SK-N-SH (cell line): ENCODE results near the gene SCAPER. TPM values are rescaled to one million over a fixed set of nuclear protein-coding genes. Genes with fewer than 3 reads are reported as not detected.

Experiments
- CTCF ChIA-PET: fragments of 300-600, 350-600 bp; formaldehyde crosslinking; extraction: SDS; loops from one replicate; lab custom pipeline; 2021; lab: Yijun Ruan, JAX
- POLR2A ChIA-PET: fragments of 350-600 bp; sonication (Branson Sonifier 250); formaldehyde crosslinking; extraction: SDS; loops from one replicate; lab custom pipeline; 2020; ENCODE audit warnings: antibody characterized with exemption, inconsistent platforms; lab: Yijun Ruan, JAX
- DNase-seq: peaks from one replicate; pipeline ENCODE4 v3.0.0; 2012
- H2AFZ ChIP-seq: fragments of 200-600 bp; sonication (generic); 2 replicates; pipeline ENCODE4 v1.8.1; 2016; ENCODE audit warnings: antibody characterized with exemption, mild to moderate bottlenecking, low read depth
- H3F3A ChIP-seq: fragments of 200-600 bp; sonication (generic); replicated peaks from 2 replicates; pipeline ENCODE3; 2016; ENCODE audit warnings: antibody characterized with exemption, mild to moderate bottlenecking; ENCODE audit not compliant: insufficient read depth
- H3K27ac ChIP-seq, 2 experiments: fragments of 200-500 bp in 1 of 2; fragments of 200-600 bp in 1 of 2; sonication (Bioruptor generic) in 1 of 2; sonication (generic), shearing (Covaris generic) in 1 of 2; 2 replicates each; pipeline versions ENCODE4 v1.5.1 to v1.6.1; 2014 to 2016; ENCODE audit warnings: low read depth in 2 of 2, inconsistent platforms in 1 of 2, low read length in 1 of 2, mild to moderate bottlenecking in 1 of 2, mixed read lengths in 1 of 2
- H3K27me3 ChIP-seq: fragments of 200-600 bp; sonication (generic), shearing (Covaris generic); 2 replicates; pipeline ENCODE4 v1.6.1; 2016; ENCODE audit warnings: mixed run types; ENCODE audit not compliant: insufficient read depth
- H3K36me3 ChIP-seq, 2 experiments: fragments of 200-500 bp in 1 of 2; fragments of 200-600 bp in 1 of 2; sonication (Bioruptor generic) in 1 of 2; sonication (generic) in 1 of 2; replicated peaks in 1 of 2; 2 replicates each; pipeline versions ENCODE3 to v1.5.1; 2014 to 2016; ENCODE audit warnings: low read length in 1 of 2, mild to moderate bottlenecking in 1 of 2; ENCODE audit not compliant: insufficient read depth in 2 of 2, control insufficient read depth in 1 of 2
- H3K4me1 ChIP-seq, 2 experiments: fragments of 200-500 bp in 1 of 2; fragments of 200-600 bp in 1 of 2; sonication (Bioruptor generic) in 1 of 2; sonication (generic), shearing (Covaris generic) in 1 of 2; 2 replicates each; pipeline versions ENCODE4 v1.5.1 to v1.6.1; 2014 to 2016; ENCODE audit warnings: low read depth in 1 of 2, low read length in 1 of 2, mixed run types in 1 of 2; ENCODE audit not compliant: insufficient read depth in 2 of 2, control insufficient read depth in 1 of 2
- H3K4me2 ChIP-seq: fragments of 200-600 bp; sonication (generic), shearing (Covaris generic); 2 replicates; pipeline ENCODE4 v1.6.1; 2017; ENCODE audit warnings: mixed run types
- H3K4me3 ChIP-seq, 2 experiments: fragments of 200-500 bp in 1 of 2; fragments of 200-600 bp in 1 of 2; sonication (Bioruptor generic) in 1 of 2; sonication (generic), shearing (Covaris generic) in 1 of 2; 2 replicates each; pipeline versions ENCODE4 v1.5.1 to v1.8.1; 2014 to 2016; ENCODE audit warnings: low read depth in 2 of 2, inconsistent platforms in 1 of 2, low read length in 1 of 2, mild to moderate bottlenecking in 1 of 2, mixed read lengths in 1 of 2, moderate library complexity in 1 of 2
- H3K79me2 ChIP-seq: fragments of 200-600 bp; sonication (generic); 2 replicates; pipeline ENCODE4 v1.8.1; 2017; ENCODE audit warnings: mild to moderate bottlenecking; ENCODE audit not compliant: insufficient read depth
- H3K9ac ChIP-seq: fragments of 200-600 bp; sonication (generic); 2 replicates; pipeline ENCODE4 v1.6.1; 2017; ENCODE audit warnings: mixed run types
- H3K9me2 ChIP-seq: fragments of 200-600 bp; sonication (generic); 2 replicates; pipeline ENCODE4 v1.6.1; 2017; ENCODE audit warnings: mixed run types
- H3K9me3 ChIP-seq: fragments of 200-600 bp; sonication (generic); 2 replicates; pipeline ENCODE4 v1.6.1; 2017; ENCODE audit warnings: mixed run types, mild to moderate bottlenecking, moderate library complexity
- H4K20me1 ChIP-seq: fragments of 200-600 bp; sonication (generic); 2 replicates; pipeline ENCODE4 v1.6.1; 2017; ENCODE audit warnings: mild to moderate bottlenecking, mixed run types; ENCODE audit not compliant: insufficient read depth
- ELF1 ChIP-seq: IDR thresholded peaks from 2 replicates; pipeline ENCODE4 v1.4.0; 2012
- EP300 ChIP-seq, 2 experiments: IDR thresholded peaks; 2 replicates each; pipeline versions ENCODE4 v1.4.0 to v1.6.1; 2012; ENCODE audit warnings: borderline replicate concordance in 1 of 2, low read depth in 1 of 2, low read length in 1 of 2
- EZH2phosphoT487 ChIP-seq: fragments of 200-600 bp; sonication (generic); IDR thresholded peaks from 2 replicates; pipeline ENCODE4 v1.6.1; 2017; ENCODE audit warnings: low read depth, mixed run types, mild to moderate bottlenecking, antibody characterized with exemption, moderate library complexity, borderline replicate concordance
- FOSL2 ChIP-seq: IDR thresholded peaks from 2 replicates; pipeline ENCODE4 v1.4.0; 2012; ENCODE audit warnings: low read depth, mild to moderate bottlenecking, moderate library complexity, borderline replicate concordance
- FOXJ3 ChIP-seq: sonication (generic); formaldehyde crosslinking; IDR thresholded peaks from 2 replicates; pipeline ENCODE4 v1.5.1; 2020; ENCODE audit warnings: mild to moderate bottlenecking, missing genetic modification reagents
- FOXM1 ChIP-seq: IDR thresholded peaks from 2 replicates; pipeline ENCODE4 v1.4.0; 2012; ENCODE audit warnings: low read depth, mild to moderate bottlenecking
- GABPA ChIP-seq: IDR thresholded peaks from 2 replicates; pipeline ENCODE4 v1.4.0; 2012; ENCODE audit warnings: low read depth, mild to moderate bottlenecking
- GATA2 ChIP-seq: sonication (generic); formaldehyde crosslinking; IDR thresholded peaks from 2 replicates; pipeline ENCODE4 v1.5.0; 2020; ENCODE audit warnings: mild to moderate bottlenecking, missing genetic modification reagents
- MAX ChIP-seq: IDR thresholded peaks from 2 replicates; pipeline ENCODE4 v1.4.0; 2012; ENCODE audit warnings: low read depth
- MEF2A ChIP-seq: IDR thresholded peaks from 2 replicates; pipeline ENCODE4 v1.4.0; 2012; ENCODE audit warnings: low read depth, borderline replicate concordance
- MXI1 ChIP-seq: IDR thresholded peaks from 2 replicates; pipeline ENCODE4 v1.6.1; 2012; ENCODE audit warnings: mild to moderate bottlenecking, low read depth, low read length, improper control_type of control experiment
- NFIC ChIP-seq: IDR thresholded peaks from 2 replicates; pipeline ENCODE4 v1.4.0; 2012; ENCODE audit warnings: borderline replicate concordance
- NRF1 ChIP-seq: IDR thresholded peaks from 2 replicates; pipeline ENCODE4 v1.6.1; 2012; ENCODE audit warnings: low read depth, mild to moderate bottlenecking, low read length
- PBX3 ChIP-seq: IDR thresholded peaks from 2 replicates; pipeline ENCODE4; 2012
- POLR2AphosphoS5 ChIP-seq: IDR thresholded peaks from 2 replicates; pipeline ENCODE4 v1.6.1; 2012; ENCODE audit warnings: low read depth, low read length
- RCOR1 ChIP-seq: fragments of 150-350 bp; IDR thresholded peaks from 2 replicates; pipeline ENCODE4 v1.6.1; 2017; ENCODE audit warnings: antibody characterized with exemption, low read length
- SIN3A ChIP-seq: IDR thresholded peaks from 2 replicates; pipeline ENCODE4 v1.6.1; 2012; ENCODE audit warnings: low read depth, mild to moderate bottlenecking, low read length, moderate library complexity, borderline replicate concordance
- SMC3 ChIP-seq: IDR thresholded peaks from 2 replicates; pipeline ENCODE4 v1.6.1; 2012; ENCODE audit warnings: low read depth, low read length, improper control_type of control experiment
- TAF1 ChIP-seq: IDR thresholded peaks from 2 replicates; pipeline ENCODE4 v1.6.1; 2012; ENCODE audit warnings: low read depth, mild to moderate bottlenecking, low read length, moderate library complexity, borderline replicate concordance
- USF1 ChIP-seq: IDR thresholded peaks from 2 replicates; pipeline ENCODE4 v1.4.0; 2012; ENCODE audit warnings: low read depth, borderline replicate concordance
- YY1 ChIP-seq: IDR thresholded peaks from 2 replicates; pipeline ENCODE4 v1.4.0; 2012; ENCODE audit warnings: low read depth, mild to moderate bottlenecking
- WGBS: methylation state at CpG from one replicate; pipeline ENCODE4 v1.1.6; 2017; ENCODE audit warnings: low lambda C conversion rate; 5-methylcytosine and 5-hydroxymethylcytosine counted together
- polyA plus RNA-seq, 3 experiments: library from polyadenylated mRNA; depleted of rRNA; stranded (reverse); fragments of >200 nt; gene quantifications; 2 replicates each; pipeline ENCODE4 v1.2.3, GENCODE V29; 2012
- TF ChIP-seq, protein P1 (sequence below): fragments of 150-350 bp; IDR thresholded peaks from 2 replicates; pipeline ENCODE4 v1.6.1; 2017; ENCODE audit warnings: antibody characterized with exemption, low read length, low read depth, borderline replicate concordance
- TF ChIP-seq, protein P2 (sequence below): fragments of 150-350 bp; IDR thresholded peaks from 2 replicates; pipeline ENCODE4 v1.6.1; 2016; ENCODE audit warnings: mild to moderate bottlenecking, low read depth, low read length

Gene SCAPER
- polyA plus RNA-seq, 1 of the 3 experiments (the other 2 are of a cell fraction) = 1.8 TPM

DNA sequence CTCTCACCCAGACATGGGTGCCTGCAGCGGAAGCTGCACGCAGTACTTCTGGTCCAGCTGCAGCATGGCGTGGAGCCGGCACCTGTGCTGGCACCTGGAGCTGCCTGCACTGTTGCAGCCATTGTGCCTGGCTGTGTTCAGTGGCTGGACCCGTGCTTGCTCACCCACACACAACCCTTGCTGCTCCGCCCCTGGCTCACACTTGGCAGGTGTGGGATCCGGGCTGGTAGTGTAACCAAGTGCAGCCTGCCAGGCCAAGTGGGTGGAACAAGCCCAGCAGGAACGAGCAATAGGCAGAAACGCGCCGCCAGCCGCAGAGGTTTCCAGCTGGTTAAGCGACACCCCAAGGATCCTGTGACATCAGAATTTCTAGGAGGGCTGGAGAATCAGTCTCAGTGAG is 11.2 kb upstream of the SCAPER start:
- Histone ChIP-seq H3K4me3 (no peak overlapping the region), H3K9ac (no peak overlapping the region), H3K36me3 (no peaks in the 10 kb centered on the region), H3K27ac (no peak overlapping the region), H3K79me2 (no peaks in the 10 kb centered on the region), H3K4me2 (no peak overlapping the region), H2AFZ (no peak overlapping the region), H3K9me2 (no peaks in the 10 kb centered on the region), H3K4me1 (no peaks in the 10 kb centered on the region), H3K27me3 (no peaks in the 10 kb centered on the region; the same call in 1 of the 2 replicates), H3F3A (no peaks in the 10 kb centered on the region), H3K9me3 (no peaks in the 10 kb centered on the region), H4K20me1 (no peaks in the 10 kb centered on the region)
- TF ChIP-seq FOXM1 (no peak), NFIC (no peak), MXI1 (no peak), EP300 (IDR thresholded peaks at IDR 0.05; ENCODE audit: borderline replicate concordance in 1 of 2, low read depth in 1 of 2, low read length in 1 of 2) (no peak), GATA2 (CRISPR knock-in tag) (no peak), MAX (no peak), TAF1 (no peak)
- TF ChIP-seq, protein P1, sequence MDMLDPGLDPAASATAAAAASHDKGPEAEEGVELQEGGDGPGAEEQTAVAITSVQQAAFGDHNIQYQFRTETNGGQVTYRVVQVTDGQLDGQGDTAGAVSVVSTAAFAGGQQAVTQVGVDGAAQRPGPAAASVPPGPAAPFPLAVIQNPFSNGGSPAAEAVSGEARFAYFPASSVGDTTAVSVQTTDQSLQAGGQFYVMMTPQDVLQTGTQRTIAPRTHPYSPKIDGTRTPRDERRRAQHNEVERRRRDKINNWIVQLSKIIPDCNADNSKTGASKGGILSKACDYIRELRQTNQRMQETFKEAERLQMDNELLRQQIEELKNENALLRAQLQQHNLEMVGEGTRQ = no peak
- ChIA-PET POLR2A (interaction anchor here (0.5 kb wide), 1 partner anchor 17 kb away, joined by 3 read pairs; no protein-coding TSS in a partner anchor), CTCF (interaction anchor here (1.3 kb wide), 1 partner anchor 79 kb away, joined by 3 read pairs; the partner anchor contains the start of gene PSTPIP1)
- DNase-seq = no peak
- 27% methylated on average over 2 of the region's 13 CpGs for WGBS

DNA sequence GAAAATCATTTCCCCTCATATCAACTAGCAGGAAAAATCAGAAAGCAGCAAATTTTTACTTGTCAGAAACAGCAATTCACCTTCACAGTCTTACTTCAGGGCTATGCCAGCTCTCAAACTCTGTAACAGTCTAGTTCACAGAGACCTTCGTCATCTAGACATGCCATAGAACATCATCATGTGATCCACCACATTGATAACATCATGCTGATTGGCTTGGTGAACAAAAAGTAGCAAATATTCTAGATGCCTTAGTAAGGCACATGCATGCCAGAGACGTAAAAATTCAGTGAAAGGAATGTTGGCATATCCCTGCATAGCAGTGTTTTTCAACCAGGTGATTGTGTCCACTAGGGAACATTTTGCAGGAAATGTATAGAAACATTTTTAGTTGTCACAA is 8.6 kb upstream of the SCAPER start:
- Histone ChIP-seq H3F3A (no peaks in the 10 kb centered on the region), H3K9me2 (no peaks in the 10 kb centered on the region), H3K79me2 (no peaks in the 10 kb centered on the region), H3K4me3 (no peak overlapping the region), H3K9me3 (no peaks in the 10 kb centered on the region), H3K9ac (no peak overlapping the region)
- TF ChIP-seq FOXM1 (no peak), TAF1 (no peak), ELF1 (no peak), EP300 (IDR thresholded peaks at IDR 0.05; ENCODE audit: borderline replicate concordance in 1 of 2, low read depth in 1 of 2, low read length in 1 of 2) (no peak), RCOR1 (no peak), POLR2AphosphoS5 (no peak), NRF1 (no peak), FOXJ3 (no peak), MAX (no peak), MEF2A (no peak), USF1 (no peak), PBX3 (no peak), GABPA (no peak), SIN3A (no peak), EZH2phosphoT487 (no peak), SMC3 (no peak), YY1 (no peak), FOSL2 (no peak)
- TF ChIP-seq, protein P2, sequence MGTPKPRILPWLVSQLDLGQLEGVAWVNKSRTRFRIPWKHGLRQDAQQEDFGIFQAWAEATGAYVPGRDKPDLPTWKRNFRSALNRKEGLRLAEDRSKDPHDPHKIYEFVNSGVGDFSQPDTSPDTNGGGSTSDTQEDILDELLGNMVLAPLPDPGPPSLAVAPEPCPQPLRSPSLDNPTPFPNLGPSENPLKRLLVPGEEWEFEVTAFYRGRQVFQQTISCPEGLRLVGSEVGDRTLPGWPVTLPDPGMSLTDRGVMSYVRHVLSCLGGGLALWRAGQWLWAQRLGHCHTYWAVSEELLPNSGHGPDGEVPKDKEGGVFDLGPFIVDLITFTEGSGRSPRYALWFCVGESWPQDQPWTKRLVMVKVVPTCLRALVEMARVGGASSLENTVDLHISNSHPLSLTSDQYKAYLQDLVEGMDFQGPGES = no peak
- TF ChIP-seq, protein P1 = no peak
- TF ChIP-seq, all 33 proteins: peak for 0
- WGBS = 45% methylated on average over 2 of the region's 2 CpGs
- Histone ChIP-seq H3K4me1 (no peaks in the 10 kb centered on the region), H3K27ac (no peak overlapping the region), H4K20me1 (no peaks in the 10 kb centered on the region), H2AFZ (no peak overlapping the region), H3K27me3 (no peaks in the 10 kb centered on the region; the same call in 1 of the 2 replicates), H3K4me2 (no peak overlapping the region), H3K36me3 (no peaks in the 10 kb centered on the region)
- POLR2A ChIA-PET = no interaction called here
- CTCF ChIA-PET = interaction anchor here (1.3 kb wide), 1 partner anchor 8 kb away, joined by 3 read pairs; the partner anchor contains the start of gene SCAPER
- DNase-seq = no peak
